ENCODE results near the gene ENPP7.

Gene ENPP7

GRCh38 chr17:79730769-79731483, at the start of gene ENPP7:
TSS of gene ENPP7 (plus strand) at chr17:79730943. CDS start at chr17:79731140, 197 bp downstream.
- Histone ChIP-seq H3K9ac (ENCODE audit: low read depth, low read length) (no peak within 1 kb of the TSS), H3K27ac (ENCODE audit: low read depth, low read length) (no peak within 1 kb of the TSS), H3K27me3 (ENCODE audit: control insufficient read depth, insufficient read depth, low read length) (no peaks in the 10 kb centered on the region), H3K9me3 (ENCODE audit: control insufficient read depth, insufficient read depth, low read length) (no peaks in the 10 kb centered on the region), H3K36me3 (ENCODE audit: control insufficient read depth, insufficient read depth, low read length) (no peaks in the 10 kb centered on the region), H3K4me3 (ENCODE audit: low read depth, low read length) (no peak within 1 kb of the TSS), H3K4me1 (ENCODE audit: control insufficient read depth, insufficient read depth, low read length) (no peaks in the 10 kb centered on the region)

- H3K27ac ChIP-seq (ENCODE audit: low read depth, low read length): no peak overlapping the region
- no peaks in the 10 kb centered on the region for H3K4me1 ChIP-seq (ENCODE audit: control insufficient read depth, insufficient read depth, low read length)
- no peaks in the 10 kb centered on the region for H3K27me3 ChIP-seq (ENCODE audit: control insufficient read depth, insufficient read depth, low read length)
- H3K9ac ChIP-seq (ENCODE audit: low read depth, low read length): no peak overlapping the region
- H3K36me3 ChIP-seq (ENCODE audit: control insufficient read depth, insufficient read depth, low read length): no peaks in the 10 kb centered on the region
- H3K9me3 ChIP-seq (ENCODE audit: control insufficient read depth, insufficient read depth, low read length): no peaks in the 10 kb centered on the region
- no peak overlapping the region for H3K4me3 ChIP-seq (ENCODE audit: low read depth, low read length)
Measured at GRCh38 chr17:79681101-79681621, 49.6 kb upstream of the ENPP7 start.

DNA sequence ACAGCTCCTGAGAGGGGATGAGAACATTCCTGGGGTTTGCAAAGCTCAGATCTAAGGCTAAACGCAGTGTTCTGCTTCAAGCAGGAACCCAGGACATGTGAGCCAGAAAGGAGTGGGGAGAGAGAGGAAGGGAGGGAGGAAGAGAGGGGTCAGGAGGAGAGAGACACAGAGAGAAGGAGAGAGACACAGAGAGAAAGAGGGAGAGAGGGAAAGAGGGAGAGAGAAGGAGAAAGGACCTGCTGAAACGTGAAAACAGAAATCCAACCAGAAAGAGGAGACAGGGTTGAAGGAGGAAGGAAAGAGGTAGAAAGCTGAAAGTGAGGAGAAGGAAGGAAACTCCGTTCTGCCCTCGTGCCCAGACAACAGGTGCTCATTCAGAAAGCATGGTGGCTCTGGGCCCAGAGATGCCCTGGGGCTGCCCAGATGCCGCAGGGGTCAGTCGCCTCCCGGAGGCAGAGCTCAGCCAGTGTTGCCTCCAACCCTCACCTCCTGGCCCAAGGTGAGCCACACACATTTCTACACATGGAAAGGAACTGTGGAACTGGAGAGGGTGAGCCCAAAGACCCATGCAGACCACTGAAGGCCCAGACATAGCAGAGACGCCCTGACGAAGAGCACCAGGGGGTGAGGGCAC, 49.0 kb upstream of the ENPP7 start:
- H3K9ac ChIP-seq (ENCODE audit: low read depth, low read length): no peak overlapping the region
- H3K27ac ChIP-seq (ENCODE audit: low read depth, low read length): no peak overlapping the region
- no peaks in the 10 kb centered on the region for H3K27me3 ChIP-seq (ENCODE audit: control insufficient read depth, insufficient read depth, low read length)
- no peaks in the 10 kb centered on the region for H3K4me1 ChIP-seq (ENCODE audit: control insufficient read depth, insufficient read depth, low read length)
- no peaks in the 10 kb centered on the region for H3K9me3 ChIP-seq (ENCODE audit: control insufficient read depth, insufficient read depth, low read length)
- H3K4me3 ChIP-seq (ENCODE audit: low read depth, low read length): no peak overlapping the region
- no peaks in the 10 kb centered on the region for H3K36me3 ChIP-seq (ENCODE audit: control insufficient read depth, insufficient read depth, low read length)

GRCh38 chr17:79683365-79683764, 47.4 kb upstream of the ENPP7 start:
- Histone ChIP-seq H3K27ac (ENCODE audit: low read depth, low read length) (no peak overlapping the region), H3K27me3 (ENCODE audit: control insufficient read depth, insufficient read depth, low read length) (no peaks in the 10 kb centered on the region), H3K4me1 (ENCODE audit: control insufficient read depth, insufficient read depth, low read length) (no peaks in the 10 kb centered on the region), H3K36me3 (ENCODE audit: control insufficient read depth, insufficient read depth, low read length) (no peaks in the 10 kb centered on the region), H3K9ac (ENCODE audit: low read depth, low read length) (no peak overlapping the region), H3K4me3 (ENCODE audit: low read depth, low read length) (no peak overlapping the region), H3K9me3 (ENCODE audit: control insufficient read depth, insufficient read depth, low read length) (no peaks in the 10 kb centered on the region)

DNA sequence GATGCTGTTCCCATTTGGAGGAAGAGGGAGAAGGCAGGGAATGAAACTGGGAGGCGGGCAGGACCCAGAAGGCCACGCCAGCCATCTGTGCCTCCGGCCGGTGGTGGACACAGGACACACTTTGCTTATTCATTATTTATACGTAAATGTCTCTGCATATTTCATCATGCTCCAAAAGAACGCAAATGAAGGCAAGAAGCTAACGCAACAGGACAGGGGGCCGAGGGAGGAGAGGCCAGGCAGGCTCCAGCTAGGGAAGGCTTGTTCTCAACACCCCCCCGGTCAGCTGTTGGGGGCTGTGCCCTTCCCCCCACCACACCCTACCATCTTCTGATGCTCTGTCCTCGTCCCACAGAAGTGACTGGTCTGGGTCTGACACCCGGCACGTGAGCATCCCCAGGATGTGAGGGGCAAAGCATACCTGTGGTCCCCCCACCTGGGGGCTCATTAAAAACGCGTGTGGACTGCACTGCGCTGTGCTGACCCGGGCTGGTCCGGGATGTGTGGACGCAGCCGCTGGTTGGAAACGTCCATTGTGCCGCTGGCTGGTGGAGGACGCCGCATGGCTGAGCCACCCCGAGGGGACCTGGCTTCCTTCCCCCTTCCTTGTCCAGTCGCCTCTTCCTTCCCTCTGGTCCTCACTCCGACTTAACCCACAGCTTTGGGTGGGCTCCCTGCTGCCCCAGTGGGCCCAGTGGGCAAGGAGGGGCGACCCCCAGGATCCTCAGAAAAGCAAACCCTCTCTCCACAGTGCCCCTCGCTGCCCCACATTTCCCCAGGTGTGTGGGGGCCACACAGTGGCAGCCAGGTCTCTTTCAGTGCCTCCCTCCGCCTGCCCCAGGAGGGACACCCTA, 46.4 kb upstream of the ENPP7 start:
- no peaks in the 10 kb centered on the region for H3K27me3 ChIP-seq (ENCODE audit: control insufficient read depth, insufficient read depth, low read length)
- H3K4me3 ChIP-seq (ENCODE audit: low read depth, low read length): no peak overlapping the region

DNA sequence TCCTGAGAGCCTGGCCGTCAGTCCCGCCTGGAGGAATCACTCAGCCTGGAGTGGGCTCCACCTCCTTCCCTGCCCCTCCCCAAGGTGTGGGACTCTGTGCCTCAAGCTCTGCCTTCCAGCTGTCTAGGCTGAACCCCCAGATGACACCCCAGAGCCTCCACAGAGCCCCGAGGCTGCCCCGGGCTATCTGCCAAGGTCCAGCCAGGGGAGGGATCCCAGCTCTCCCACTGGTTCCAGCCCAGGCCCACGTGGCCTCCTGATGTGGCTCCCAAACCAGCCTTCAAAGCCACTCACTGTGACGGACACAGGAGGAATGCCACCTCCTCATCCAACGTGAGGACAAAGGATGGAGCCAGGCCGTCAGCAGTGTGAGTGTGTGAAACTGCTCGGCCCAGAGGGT, 45.6 kb upstream of the ENPP7 start:
- no peak overlapping the region for H3K4me3 ChIP-seq (ENCODE audit: low read depth, low read length)
- H3K27ac ChIP-seq (ENCODE audit: low read depth, low read length): no peak overlapping the region
- H3K27me3 ChIP-seq (ENCODE audit: control insufficient read depth, insufficient read depth, low read length): no peaks in the 10 kb centered on the region
- H3K9me3 ChIP-seq (ENCODE audit: control insufficient read depth, insufficient read depth, low read length): no peaks in the 10 kb centered on the region
- H3K4me1 ChIP-seq (ENCODE audit: control insufficient read depth, insufficient read depth, low read length): no peaks in the 10 kb centered on the region
- H3K36me3 ChIP-seq (ENCODE audit: control insufficient read depth, insufficient read depth, low read length): no peaks in the 10 kb centered on the region
- H3K9ac ChIP-seq (ENCODE audit: low read depth, low read length): no peak overlapping the region

More for the DNA sequence above, 46.4 kb upstream of the ENPP7 start:
- Histone ChIP-seq H3K9ac (ENCODE audit: low read depth, low read length) (no peak overlapping the region), H3K9me3 (ENCODE audit: control insufficient read depth, insufficient read depth, low read length) (no peaks in the 10 kb centered on the region), H3K4me1 (ENCODE audit: control insufficient read depth, insufficient read depth, low read length) (no peaks in the 10 kb centered on the region), H3K27ac (ENCODE audit: low read depth, low read length) (no peak overlapping the region), H3K36me3 (ENCODE audit: control insufficient read depth, insufficient read depth, low read length) (no peaks in the 10 kb centered on the region)

- no peak overlapping the region for H3K4me3 ChIP-seq (ENCODE audit: low read depth, low read length)
- no peak overlapping the region for H3K9ac ChIP-seq (ENCODE audit: low read depth, low read length)
- no peaks in the 10 kb centered on the region for H3K36me3 ChIP-seq (ENCODE audit: control insufficient read depth, insufficient read depth, low read length)
- no peaks in the 10 kb centered on the region for H3K27me3 ChIP-seq (ENCODE audit: control insufficient read depth, insufficient read depth, low read length)
- no peaks in the 10 kb centered on the region for H3K9me3 ChIP-seq (ENCODE audit: control insufficient read depth, insufficient read depth, low read length)
- H3K4me1 ChIP-seq (ENCODE audit: control insufficient read depth, insufficient read depth, low read length): peaks cover 5% of the 10 kb centered on the region; the same call in 1 of the 2 replicates
- H3K27ac ChIP-seq (ENCODE audit: low read depth, low read length): no peak overlapping the region
Measured at GRCh38 chr17:79686476-79686875, 44.3 kb upstream of the ENPP7 start.

GRCh38 chr17:79690466-79690865, 40.3 kb upstream of the ENPP7 start:
- H3K36me3 ChIP-seq (ENCODE audit: control insufficient read depth, insufficient read depth, low read length): no peaks in the 10 kb centered on the region
- H3K27ac ChIP-seq (ENCODE audit: low read depth, low read length): no peak overlapping the region
- peaks cover 17% of the 10 kb centered on the region for H3K4me1 ChIP-seq (ENCODE audit: control insufficient read depth, insufficient read depth, low read length)
- H3K9ac ChIP-seq (ENCODE audit: low read depth, low read length): no peak overlapping the region
- H3K27me3 ChIP-seq (ENCODE audit: control insufficient read depth, insufficient read depth, low read length): no peaks in the 10 kb centered on the region
- H3K4me3 ChIP-seq (ENCODE audit: low read depth, low read length): no peak overlapping the region
- H3K9me3 ChIP-seq (ENCODE audit: control insufficient read depth, insufficient read depth, low read length): no peaks in the 10 kb centered on the region

DNA sequence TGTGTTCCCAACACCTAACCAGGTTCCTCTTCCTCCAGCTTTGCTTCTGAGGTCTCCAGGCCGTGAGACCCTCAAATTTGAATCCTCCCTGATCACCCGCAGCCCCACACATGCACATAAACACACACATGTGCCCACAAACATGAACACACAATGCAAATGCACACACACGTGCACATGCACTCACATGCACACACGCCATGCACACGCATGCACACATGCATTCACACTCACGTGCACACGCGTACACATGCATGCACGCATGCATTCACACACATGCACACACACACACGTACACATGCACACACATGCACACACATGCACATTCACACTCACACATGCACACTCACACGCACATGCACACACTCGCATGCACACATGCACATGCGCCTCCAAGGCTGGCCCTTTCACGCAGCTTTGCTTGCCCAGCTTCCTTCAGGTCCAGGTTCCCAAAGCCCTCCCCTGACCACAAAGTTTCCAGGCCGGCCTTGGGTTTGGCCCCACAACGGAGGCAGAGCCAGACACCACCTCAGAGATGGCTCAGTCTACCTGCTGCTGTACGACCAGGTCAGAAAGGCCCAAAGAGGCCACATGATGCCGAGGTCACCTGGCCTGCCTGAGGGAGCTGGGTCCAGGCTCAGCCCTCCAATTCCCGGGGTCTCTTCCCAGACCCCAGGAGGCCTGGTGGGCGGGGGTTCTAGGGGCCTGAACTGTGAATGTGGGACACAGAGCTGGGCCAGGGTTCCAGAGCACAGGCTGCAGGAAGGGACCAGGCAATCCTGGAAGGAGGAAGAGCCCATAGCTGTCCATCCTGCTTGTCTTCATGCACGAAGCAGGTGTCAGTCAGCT, 39.5 kb upstream of the ENPP7 start:
- no peaks in the 10 kb centered on the region for H3K36me3 ChIP-seq (ENCODE audit: control insufficient read depth, insufficient read depth, low read length)
- H3K9ac ChIP-seq (ENCODE audit: low read depth, low read length): no peak overlapping the region
- H3K27ac ChIP-seq (ENCODE audit: low read depth, low read length): no peak overlapping the region
- peaks cover 17% of the 10 kb centered on the region for H3K4me1 ChIP-seq (ENCODE audit: control insufficient read depth, insufficient read depth, low read length)
- H3K9me3 ChIP-seq (ENCODE audit: control insufficient read depth, insufficient read depth, low read length): no peaks in the 10 kb centered on the region
- H3K27me3 ChIP-seq (ENCODE audit: control insufficient read depth, insufficient read depth, low read length): no peaks in the 10 kb centered on the region
- no peak overlapping the region for H3K4me3 ChIP-seq (ENCODE audit: low read depth, low read length)

DNA sequence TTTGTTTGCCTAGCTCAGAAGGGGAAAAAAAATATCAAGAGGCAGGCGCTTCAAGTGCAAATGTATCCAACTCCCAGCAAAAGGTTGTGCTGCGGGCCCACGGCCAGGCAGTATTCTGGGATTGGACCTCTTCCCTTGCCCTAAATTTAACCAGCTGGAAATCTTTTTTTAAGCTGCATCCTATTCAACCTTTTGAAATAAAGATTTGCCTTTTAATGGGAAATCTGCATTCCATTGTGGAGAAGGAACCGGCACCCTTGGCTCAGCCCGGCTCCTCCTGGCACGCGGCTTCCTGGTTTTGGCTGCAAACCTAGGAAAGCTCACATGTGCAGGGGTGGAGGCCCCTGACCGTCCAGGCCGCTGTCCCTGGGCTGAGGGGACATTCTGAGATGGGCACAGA, 38.8 kb upstream of the ENPP7 start:
- Histone ChIP-seq H3K27ac (ENCODE audit: low read depth, low read length) (no peak overlapping the region), H3K9ac (ENCODE audit: low read depth, low read length) (no peak overlapping the region), H3K27me3 (ENCODE audit: control insufficient read depth, insufficient read depth, low read length) (no peaks in the 10 kb centered on the region), H3K4me1 (ENCODE audit: control insufficient read depth, insufficient read depth, low read length) (peaks cover 21% of the 10 kb centered on the region), H3K4me3 (ENCODE audit: low read depth, low read length) (no peak overlapping the region), H3K36me3 (ENCODE audit: control insufficient read depth, insufficient read depth, low read length) (no peaks in the 10 kb centered on the region), H3K9me3 (ENCODE audit: control insufficient read depth, insufficient read depth, low read length) (no peaks in the 10 kb centered on the region)
